DND-41 (cell line): ENCODE results near the gene HSD3B1.

Experiments used
- EZH2 ChIP-seq: IDR thresholded peaks from 3 replicates; pipeline ENCODE4 v1.6.1; 2012; ENCODE audit warnings: borderline replicate concordance, low read depth, mild to moderate bottlenecking, moderate library complexity, low read length, inconsistent platforms; ENCODE audit not compliant: severe bottlenecking
- TF ChIP-seq, protein P1 (sequence below): IDR thresholded peaks from 2 replicates; pipeline ENCODE4 v1.5.1; 2012; ENCODE audit warnings: borderline replicate concordance, low read length, moderate library complexity, mild to moderate bottlenecking; ENCODE audit not compliant: poor library complexity, severe bottlenecking; ENCODE audit errors: extremely low read depth

DNA sequence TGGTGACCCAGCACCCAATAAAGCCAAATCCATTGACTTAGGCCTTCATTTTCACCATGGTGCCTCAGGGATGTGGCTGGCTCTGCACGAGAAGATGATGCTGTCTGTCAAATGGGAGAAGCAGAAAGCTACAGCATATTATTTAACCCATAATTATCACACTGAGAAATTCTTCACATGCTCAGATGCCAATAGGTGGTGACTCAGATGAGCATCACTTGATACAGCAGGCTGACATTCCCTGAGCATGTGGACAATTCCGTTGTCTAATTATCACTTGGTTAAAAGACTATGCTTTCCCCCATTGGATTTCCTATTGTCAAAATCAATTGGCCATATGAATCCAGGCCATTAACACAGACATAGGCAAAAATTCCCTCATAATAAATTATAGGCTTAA, 44.0 kb upstream of the HSD3B1 start:
- TF ChIP-seq, protein P1, sequence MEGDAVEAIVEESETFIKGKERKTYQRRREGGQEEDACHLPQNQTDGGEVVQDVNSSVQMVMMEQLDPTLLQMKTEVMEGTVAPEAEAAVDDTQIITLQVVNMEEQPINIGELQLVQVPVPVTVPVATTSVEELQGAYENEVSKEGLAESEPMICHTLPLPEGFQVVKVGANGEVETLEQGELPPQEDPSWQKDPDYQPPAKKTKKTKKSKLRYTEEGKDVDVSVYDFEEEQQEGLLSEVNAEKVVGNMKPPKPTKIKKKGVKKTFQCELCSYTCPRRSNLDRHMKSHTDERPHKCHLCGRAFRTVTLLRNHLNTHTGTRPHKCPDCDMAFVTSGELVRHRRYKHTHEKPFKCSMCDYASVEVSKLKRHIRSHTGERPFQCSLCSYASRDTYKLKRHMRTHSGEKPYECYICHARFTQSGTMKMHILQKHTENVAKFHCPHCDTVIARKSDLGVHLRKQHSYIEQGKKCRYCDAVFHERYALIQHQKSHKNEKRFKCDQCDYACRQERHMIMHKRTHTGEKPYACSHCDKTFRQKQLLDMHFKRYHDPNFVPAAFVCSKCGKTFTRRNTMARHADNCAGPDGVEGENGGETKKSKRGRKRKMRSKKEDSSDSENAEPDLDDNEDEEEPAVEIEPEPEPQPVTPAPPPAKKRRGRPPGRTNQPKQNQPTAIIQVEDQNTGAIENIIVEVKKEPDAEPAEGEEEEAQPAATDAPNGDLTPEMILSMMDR: no peak
- no peak for TF ChIP-seq EZH2
